Keratinocyte (primary cell): ENCODE data around the gene APPL2. TPM values are rescaled to one million over a fixed set of nuclear protein-coding genes. Genes with fewer than 3 reads are reported as not detected.

Source experiments
- DNase-seq: peaks from one replicate; pipeline ENCODE4 v3.0.0-alpha.2; 2011; ENCODE audit warnings: low read depth, missing footprints, low spot score
- FAIRE-seq: peaks from 2 replicates; lab custom pipeline; 2011; peaks lifted over from hg19 to GRCh38; lab: Jason Lieb, UNC
- H2AFZ ChIP-seq: 2 replicates; pipeline ENCODE4 v1.6.0; 2012; ENCODE audit warnings: low read length, control low read depth, inconsistent platforms; ENCODE audit not compliant: control insufficient read depth
- H3K27ac ChIP-seq: 2 replicates; pipeline ENCODE4 v1.5.1; 2011; ENCODE audit warnings: low read length; ENCODE audit not compliant: control insufficient read depth, insufficient read depth
- H3K27me3 ChIP-seq: 3 replicates; pipeline ENCODE4 v1.6.0; 2011; ENCODE audit warnings: low read length; ENCODE audit not compliant: control insufficient read depth, insufficient read depth; ENCODE audit errors: extremely low read depth
- H3K36me3 ChIP-seq, 2 experiments: 2 replicates in 1 of 2; 3 replicates in 1 of 2; pipeline ENCODE4 v1.5.1; 2011; ENCODE audit warnings: low read length in 2 of 2, mild to moderate bottlenecking in 1 of 2; ENCODE audit not compliant: control insufficient read depth in 2 of 2, insufficient read depth in 2 of 2; ENCODE audit errors: extremely low read depth in 1 of 2
- H3K4me1 ChIP-seq: 3 replicates; pipeline ENCODE4 v1.5.1; 2011; ENCODE audit warnings: low read length; ENCODE audit not compliant: control insufficient read depth, insufficient read depth; ENCODE audit errors: extremely low read depth
- H3K4me2 ChIP-seq: 3 replicates; pipeline ENCODE4 v1.6.0; 2011; ENCODE audit warnings: low read depth, low read length; ENCODE audit not compliant: control insufficient read depth, insufficient read depth; ENCODE audit errors: extremely low read depth
- H3K4me3 ChIP-seq, 3 experiments: fragments of 200-600 bp in 1 of 3; sonication (generic) in 1 of 3; 2 replicates in 2 of 3; 3 replicates in 1 of 3; pipeline ENCODE4 v1.5.1; 2011 to 2016; ENCODE audit warnings: low read length in 3 of 3, mild to moderate bottlenecking in 3 of 3, control low read depth in 2 of 3, inconsistent platforms in 1 of 3, low read depth in 1 of 3, mixed read lengths in 1 of 3, mixed run types in 1 of 3, moderate library complexity in 1 of 3; ENCODE audit not compliant: control insufficient read depth in 2 of 3, insufficient read depth in 2 of 3; ENCODE audit errors: extremely low read depth in 1 of 3
- H3K79me2 ChIP-seq: 2 replicates; pipeline ENCODE4 v1.6.0; 2012; ENCODE audit warnings: low read length; ENCODE audit not compliant: control insufficient read depth, insufficient read depth
- H3K9ac ChIP-seq: 3 replicates; pipeline ENCODE4 v1.6.0; 2011; ENCODE audit warnings: low read length; ENCODE audit not compliant: control insufficient read depth, insufficient read depth; ENCODE audit errors: extremely low read depth
- H3K9me1 ChIP-seq: 3 replicates; pipeline ENCODE4 v1.6.0; 2011; ENCODE audit warnings: low read length; ENCODE audit not compliant: control insufficient read depth, insufficient read depth; ENCODE audit errors: extremely low read depth
- H3K9me3 ChIP-seq: 2 replicates; pipeline ENCODE4 v1.5.1; 2012; ENCODE audit warnings: low read depth, low read length; ENCODE audit not compliant: control insufficient read depth
- H4K20me1 ChIP-seq: 3 replicates; pipeline ENCODE4 v1.6.0; 2011; ENCODE audit warnings: low read length; ENCODE audit not compliant: control insufficient read depth, insufficient read depth; ENCODE audit errors: extremely low read depth
- EZH2 ChIP-seq: IDR thresholded peaks from one replicate; pipeline ENCODE4 v1.6.1; 2012; ENCODE audit warnings: inconsistent platforms, mild to moderate bottlenecking, low read length, moderate library complexity
- dilution Hi-C: fragments of 300-500 bp; cut with MboI; formaldehyde crosslinking; loops from one replicate; pipeline ENCODE4 v1.7.0; 2020; ENCODE audit warnings: low sequenced_read_pairs; ENCODE audit not compliant: extremely low pct_ligation_motif_present
- polyA plus RNA-seq, 5 experiments: library from polyadenylated mRNA; depleted of rRNA in 3 of 5; stranded (reverse) in 3 of 5; stranded (forward) in 1 of 5; unstranded in 1 of 5; fragments of >200 nt; gene quantifications; 1 replicate in 1 of 5; 2 replicates in 3 of 5; 3 replicates in 1 of 5; pipeline versions ENCODE4 v1.2.1 to v1.2.3, GENCODE V29; 2011 to 2012; ENCODE audit warnings: missing spikeins in 2 of 5, low read depth in 1 of 5, low replicate concordance in 1 of 5
- TF ChIP-seq, protein P1 (sequence below), 3 experiments: IDR thresholded peaks in 1 of 3; conservative IDR thresholded peaks in 1 of 3; optimal IDR thresholded peaks in 1 of 3; 2 replicates in 2 of 3; 3 replicates in 1 of 3; pipeline versions ENCODE3 to v1.5.1; 2011; ENCODE audit warnings: low read length in 3 of 3, mild to moderate bottlenecking in 3 of 3, moderate library complexity in 2 of 3, control low read depth in 1 of 3, inconsistent platforms in 1 of 3; ENCODE audit not compliant: insufficient read depth in 2 of 3; ENCODE audit errors: extremely low read depth in 1 of 3

Gene APPL2
- polyA plus RNA-seq, 1 donor (not counting 4 experiments of a cell fraction or from before 2014, with no cell fraction given), result 26.1 TPM

DNA sequence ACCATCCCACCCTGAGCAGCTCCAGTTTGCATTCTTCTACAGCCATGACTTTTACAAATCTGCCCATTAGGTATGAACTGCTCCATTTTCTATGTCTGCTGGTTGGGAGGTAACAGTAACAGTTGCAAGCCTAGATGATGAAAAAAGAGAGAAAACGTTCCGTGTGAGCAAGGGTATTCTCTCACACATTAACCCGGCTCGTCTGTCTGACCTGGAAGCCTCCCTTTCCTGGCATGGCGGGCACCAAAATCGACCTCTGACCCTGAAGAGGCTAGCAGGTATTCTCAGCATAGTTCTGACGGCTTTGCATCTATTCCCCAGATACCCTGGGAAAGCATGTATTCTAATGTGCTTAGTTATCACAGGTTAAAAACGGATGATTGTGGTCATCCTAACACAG is 31.8 kb downstream of the APPL2 start:
- no peaks in the 10 kb centered on the region for H4K20me1 ChIP-seq
- no peaks in the 10 kb centered on the region for H3K9me3 ChIP-seq
- no peak overlapping the region for H3K27ac ChIP-seq
- no peaks in the 10 kb centered on the region for H3K4me1 ChIP-seq
- H3K27me3 ChIP-seq, result no peaks in the 10 kb centered on the region
- DNase-seq, result no peak
- no peaks in the 10 kb centered on the region for H3K79me2 ChIP-seq
- no peak overlapping the region for H3K4me3 ChIP-seq
- H3K4me2 ChIP-seq, result no peak overlapping the region
- TF ChIP-seq, protein P1, sequence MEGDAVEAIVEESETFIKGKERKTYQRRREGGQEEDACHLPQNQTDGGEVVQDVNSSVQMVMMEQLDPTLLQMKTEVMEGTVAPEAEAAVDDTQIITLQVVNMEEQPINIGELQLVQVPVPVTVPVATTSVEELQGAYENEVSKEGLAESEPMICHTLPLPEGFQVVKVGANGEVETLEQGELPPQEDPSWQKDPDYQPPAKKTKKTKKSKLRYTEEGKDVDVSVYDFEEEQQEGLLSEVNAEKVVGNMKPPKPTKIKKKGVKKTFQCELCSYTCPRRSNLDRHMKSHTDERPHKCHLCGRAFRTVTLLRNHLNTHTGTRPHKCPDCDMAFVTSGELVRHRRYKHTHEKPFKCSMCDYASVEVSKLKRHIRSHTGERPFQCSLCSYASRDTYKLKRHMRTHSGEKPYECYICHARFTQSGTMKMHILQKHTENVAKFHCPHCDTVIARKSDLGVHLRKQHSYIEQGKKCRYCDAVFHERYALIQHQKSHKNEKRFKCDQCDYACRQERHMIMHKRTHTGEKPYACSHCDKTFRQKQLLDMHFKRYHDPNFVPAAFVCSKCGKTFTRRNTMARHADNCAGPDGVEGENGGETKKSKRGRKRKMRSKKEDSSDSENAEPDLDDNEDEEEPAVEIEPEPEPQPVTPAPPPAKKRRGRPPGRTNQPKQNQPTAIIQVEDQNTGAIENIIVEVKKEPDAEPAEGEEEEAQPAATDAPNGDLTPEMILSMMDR (optimal IDR thresholded peaks at IDR 0.05 in 1 of 3, IDR thresholded peaks at IDR 0.05 in 1 of 3, conservative IDR thresholded peaks at IDR 0.05 in 1 of 3; ENCODE audit: extremely low read depth in 1 of 3, insufficient read depth in 2 of 3, low read length in 3 of 3), result no peak
- TF ChIP-seq EZH2, result no peak
- no peak for FAIRE-seq
- H3K9ac ChIP-seq, result no peak overlapping the region
- dilution Hi-C loops, result no loop called here
- no peak overlapping the region for H2AFZ ChIP-seq
- no peaks in the 10 kb centered on the region for H3K9me1 ChIP-seq
- peaks cover 27 to 31% of the 10 kb centered on the region in 2 experiments for H3K36me3 ChIP-seq

DNA sequence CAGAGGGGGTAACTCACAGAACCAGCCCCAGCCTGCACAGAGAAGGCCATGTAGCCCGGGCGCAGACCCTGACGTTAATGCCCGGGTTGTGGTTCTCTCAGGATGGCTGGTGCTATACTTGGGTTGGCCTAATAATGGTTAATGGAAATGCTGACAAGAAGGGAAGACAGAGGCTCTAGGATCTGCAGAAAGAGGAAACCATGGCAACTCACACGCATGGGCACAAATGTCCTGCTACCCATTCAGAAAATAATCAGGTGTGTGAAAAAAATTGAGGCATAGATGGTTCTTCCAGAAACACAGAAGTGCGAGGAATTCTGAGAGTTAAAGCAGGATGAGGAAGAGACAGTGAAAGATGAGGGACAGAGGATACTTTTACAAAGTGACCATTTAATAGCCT is 33.8 kb downstream of the APPL2 start:
- Histone ChIP-seq H3K9me1 (no peaks in the 10 kb centered on the region), H3K9me3 (no peaks in the 10 kb centered on the region), H4K20me1 (no peaks in the 10 kb centered on the region), H3K4me3 (no peak overlapping the region), H3K9ac (no peak overlapping the region), H2AFZ (no peak overlapping the region), H3K27me3 (no peaks in the 10 kb centered on the region), H3K79me2 (no peaks in the 10 kb centered on the region), H3K27ac (no peak overlapping the region), H3K4me2 (no peak overlapping the region), H3K36me3 (peaks cover 30 to 32% of the 10 kb centered on the region in 2 experiments), H3K4me1 (no peaks in the 10 kb centered on the region)
- dilution Hi-C loops, result no loop called here
- FAIRE-seq, result no peak
- TF ChIP-seq EZH2, result no peak
- TF ChIP-seq, protein P1 (optimal IDR thresholded peaks at IDR 0.05 in 1 of 3, IDR thresholded peaks at IDR 0.05 in 1 of 3, conservative IDR thresholded peaks at IDR 0.05 in 1 of 3; ENCODE audit: extremely low read depth in 1 of 3, insufficient read depth in 2 of 3, low read length in 3 of 3), result no peak
- no peak for DNase-seq
